Fibroblast of the aortic adventitia (primary cell): ENCODE data around the gene SLC12A1. TPM values are rescaled to one million over a fixed set of nuclear protein-coding genes. Genes with fewer than 3 reads are reported as not detected.

Experiments used
- DNase-seq: peaks from one replicate; pipeline ENCODE4 v3.0.0-alpha.2; 2010; ENCODE audit warnings: low read depth
- H3K4me3 ChIP-seq: 2 replicates; pipeline ENCODE4 v1.5.1; 2011; ENCODE audit warnings: low read depth, mild to moderate bottlenecking, control low read depth, low read length, moderate library complexity
- total RNA-seq: library from RNA; depleted of rRNA; stranded (reverse); fragments of >200 nt; gene quantifications from 2 replicates; pipeline ENCODE4 v1.2.3, GENCODE V29; 2012; ENCODE audit warnings: low replicate concordance
- TF ChIP-seq, protein P1 (sequence below): IDR thresholded peaks from 2 replicates; pipeline ENCODE4 v1.5.1; 2011; ENCODE audit warnings: mild to moderate bottlenecking, low read length, control low read depth, inconsistent platforms; ENCODE audit not compliant: insufficient read depth

The SLC12A1 gene
- total RNA-seq, 1 donor: under 0.01 TPM

DNA sequence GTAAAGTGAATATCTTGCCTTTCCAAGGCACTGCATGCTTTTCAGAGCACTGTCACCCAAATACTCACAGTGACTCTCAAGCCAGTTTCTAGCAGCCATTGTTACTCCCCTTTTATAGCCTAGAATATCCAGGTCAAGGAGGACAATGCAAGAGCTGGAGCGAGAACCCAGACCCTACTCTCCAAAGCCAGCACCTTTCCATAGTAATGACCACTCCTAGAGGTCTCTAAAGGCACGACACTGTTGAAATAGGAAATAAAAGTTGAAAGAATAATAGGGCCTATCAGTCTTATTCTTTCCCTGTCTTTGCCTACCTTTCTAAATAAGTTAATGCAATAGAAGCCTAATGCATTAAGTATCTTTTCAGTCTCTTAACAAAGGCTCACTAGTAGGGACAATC lies 91.6 kb downstream of the SLC12A1 start:
- DNase-seq: no peak
- H3K4me3 ChIP-seq: no peak overlapping the region
- TF ChIP-seq, protein P1, sequence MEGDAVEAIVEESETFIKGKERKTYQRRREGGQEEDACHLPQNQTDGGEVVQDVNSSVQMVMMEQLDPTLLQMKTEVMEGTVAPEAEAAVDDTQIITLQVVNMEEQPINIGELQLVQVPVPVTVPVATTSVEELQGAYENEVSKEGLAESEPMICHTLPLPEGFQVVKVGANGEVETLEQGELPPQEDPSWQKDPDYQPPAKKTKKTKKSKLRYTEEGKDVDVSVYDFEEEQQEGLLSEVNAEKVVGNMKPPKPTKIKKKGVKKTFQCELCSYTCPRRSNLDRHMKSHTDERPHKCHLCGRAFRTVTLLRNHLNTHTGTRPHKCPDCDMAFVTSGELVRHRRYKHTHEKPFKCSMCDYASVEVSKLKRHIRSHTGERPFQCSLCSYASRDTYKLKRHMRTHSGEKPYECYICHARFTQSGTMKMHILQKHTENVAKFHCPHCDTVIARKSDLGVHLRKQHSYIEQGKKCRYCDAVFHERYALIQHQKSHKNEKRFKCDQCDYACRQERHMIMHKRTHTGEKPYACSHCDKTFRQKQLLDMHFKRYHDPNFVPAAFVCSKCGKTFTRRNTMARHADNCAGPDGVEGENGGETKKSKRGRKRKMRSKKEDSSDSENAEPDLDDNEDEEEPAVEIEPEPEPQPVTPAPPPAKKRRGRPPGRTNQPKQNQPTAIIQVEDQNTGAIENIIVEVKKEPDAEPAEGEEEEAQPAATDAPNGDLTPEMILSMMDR: no peak

DNA sequence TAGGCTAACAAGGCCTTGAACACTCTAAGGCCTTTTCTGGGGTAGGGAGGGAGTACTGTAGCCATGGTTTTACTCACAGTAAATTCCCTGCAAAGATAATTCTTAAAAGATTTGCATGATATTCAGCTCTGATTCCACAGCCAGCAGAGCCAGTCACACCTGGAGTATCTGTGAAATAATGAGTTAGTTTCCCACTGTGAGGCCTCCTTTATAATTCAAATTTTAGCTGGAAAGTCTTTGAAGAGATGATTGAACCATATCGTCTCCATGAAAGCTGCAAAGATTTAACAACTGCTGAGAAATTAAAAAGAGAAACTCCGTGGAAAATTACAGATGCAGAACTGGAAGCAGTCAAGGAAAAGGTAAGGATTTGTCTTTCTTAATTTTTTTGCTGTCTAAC lies 92.8 kb downstream of the SLC12A1 start:
- DNase-seq: no peak
- TF ChIP-seq, protein P1: no peak
- H3K4me3 ChIP-seq: no peak overlapping the region

DNA sequence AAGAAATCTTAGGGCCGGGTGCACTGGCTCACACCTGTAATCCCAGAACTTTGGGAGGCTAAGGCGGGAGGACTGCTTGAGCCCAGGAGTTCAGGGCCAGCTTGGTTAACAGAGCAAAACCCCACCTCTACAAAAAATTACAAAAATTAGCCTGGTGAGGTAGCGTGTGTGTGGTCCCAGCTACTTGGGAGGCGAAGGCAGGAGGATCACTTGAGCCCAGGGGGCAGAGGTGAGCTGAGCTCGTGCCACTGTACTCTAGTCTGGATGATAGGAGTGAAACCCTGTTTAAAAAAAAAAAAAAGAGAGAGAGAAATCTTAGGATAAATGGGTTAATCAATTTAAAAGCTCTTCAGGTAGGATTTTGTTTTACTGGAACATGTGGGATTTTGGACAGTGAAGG lies 93.9 kb downstream of the SLC12A1 start:
- TF ChIP-seq, protein P1: no peak
- no peak overlapping the region for H3K4me3 ChIP-seq
- DNase-seq: no peak

DNA sequence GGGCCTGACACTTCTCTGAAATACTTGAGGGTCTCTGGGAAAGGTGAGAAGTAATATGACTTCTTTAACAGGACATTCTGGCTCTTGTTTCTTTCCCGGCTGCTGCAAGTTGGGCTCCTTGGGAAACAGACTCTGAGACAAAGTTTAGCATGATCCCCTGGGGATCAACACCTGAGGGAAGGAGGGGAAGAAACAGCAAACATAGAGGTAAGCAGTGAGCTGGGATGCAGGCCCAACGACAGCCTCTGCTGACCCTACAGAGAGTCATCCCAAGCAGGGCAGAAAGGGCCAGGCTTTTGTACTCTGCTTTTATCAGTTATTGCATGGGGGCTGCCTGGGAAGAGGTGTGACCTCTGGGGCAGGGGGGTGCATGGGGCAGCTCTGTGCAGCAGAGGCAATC lies 98.3 kb downstream of the SLC12A1 start:
- DNase-seq: no peak
- no peak overlapping the region for H3K4me3 ChIP-seq
- TF ChIP-seq, protein P1: no peak

DNA sequence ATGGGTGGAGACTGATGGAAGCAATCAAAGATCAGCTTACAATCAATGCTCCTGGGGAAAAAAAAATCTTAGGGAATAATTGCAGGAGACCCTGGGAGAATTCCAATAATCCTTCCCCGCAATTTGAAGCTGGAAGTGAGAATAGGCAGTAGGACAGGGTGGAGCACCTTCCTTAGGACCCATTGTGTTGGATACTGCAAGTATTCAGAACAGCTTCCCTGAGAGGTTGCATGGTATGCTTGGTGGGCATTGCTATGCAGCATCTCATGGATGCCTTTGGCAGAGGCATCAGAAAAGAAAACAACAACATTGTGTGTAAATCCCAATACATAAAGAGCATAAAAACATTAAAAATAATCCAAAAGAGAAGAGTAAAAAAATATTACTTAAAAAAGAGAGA lies 100.5 kb downstream of the SLC12A1 start:
- TF ChIP-seq, protein P1: no peak
- no peak for DNase-seq
- no peak overlapping the region for H3K4me3 ChIP-seq

DNA sequence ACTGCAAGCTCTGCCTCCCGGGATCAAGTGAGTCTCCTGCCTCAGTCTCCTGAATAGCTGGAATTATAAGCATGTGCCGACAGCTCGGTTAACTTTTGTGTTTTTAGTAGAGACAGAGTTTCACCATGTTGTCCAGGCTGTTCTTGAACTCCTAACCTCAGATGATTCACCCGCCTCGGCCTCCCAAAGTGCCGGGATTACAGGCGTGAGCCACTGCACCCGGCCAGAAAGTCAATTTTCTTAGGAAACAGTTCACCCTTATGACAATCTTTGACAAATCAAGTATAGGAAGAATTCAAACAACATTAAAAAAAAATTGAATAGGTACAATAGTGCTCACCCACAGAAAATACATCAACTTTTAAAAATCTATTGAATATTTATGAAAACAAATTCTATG lies 101.5 kb downstream of the SLC12A1 start:
- TF ChIP-seq, protein P1: no peak
- no peak overlapping the region for H3K4me3 ChIP-seq
- DNase-seq: no peak

DNA sequence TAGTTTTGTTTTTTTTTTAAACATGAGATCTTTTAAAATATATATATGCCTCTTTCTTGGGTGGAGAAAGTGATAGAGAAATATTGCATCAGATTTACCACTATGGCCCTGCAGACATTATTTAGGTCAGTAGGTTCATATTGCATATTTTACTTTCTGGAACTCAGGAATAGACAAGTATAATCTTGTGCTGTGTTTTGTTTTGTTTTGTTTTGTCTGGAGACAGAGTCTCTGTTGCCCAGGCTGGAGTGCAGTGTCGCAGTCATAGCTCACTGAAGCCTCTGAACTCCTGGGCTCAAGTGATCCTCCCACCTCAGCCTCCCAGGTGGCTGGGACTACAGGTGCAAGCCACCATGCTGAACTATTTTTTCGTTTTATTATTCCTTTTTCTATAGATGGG lies 103.6 kb downstream of the SLC12A1 start:
- no peak overlapping the region for H3K4me3 ChIP-seq
- DNase-seq: no peak
- TF ChIP-seq, protein P1: no peak
